B cell (primary cell): Measurements from ENCODE around the gene RAB42.

Experiments used
- EZH2 ChIP-seq: IDR thresholded peaks from 2 replicates; pipeline ENCODE4 v1.6.1; 2012; ENCODE audit warnings: borderline replicate concordance, low read depth, mild to moderate bottlenecking, moderate library complexity, low read length; ENCODE audit not compliant: insufficient read depth, poor library complexity, severe bottlenecking
- TF ChIP-seq, protein P1 (sequence below): fragments of 200-600 bp; IDR thresholded peaks from one replicate; pipeline ENCODE4 v1.8.0; 2022; ENCODE audit warnings: antibody characterized with exemption, mild to moderate bottlenecking

DNA sequence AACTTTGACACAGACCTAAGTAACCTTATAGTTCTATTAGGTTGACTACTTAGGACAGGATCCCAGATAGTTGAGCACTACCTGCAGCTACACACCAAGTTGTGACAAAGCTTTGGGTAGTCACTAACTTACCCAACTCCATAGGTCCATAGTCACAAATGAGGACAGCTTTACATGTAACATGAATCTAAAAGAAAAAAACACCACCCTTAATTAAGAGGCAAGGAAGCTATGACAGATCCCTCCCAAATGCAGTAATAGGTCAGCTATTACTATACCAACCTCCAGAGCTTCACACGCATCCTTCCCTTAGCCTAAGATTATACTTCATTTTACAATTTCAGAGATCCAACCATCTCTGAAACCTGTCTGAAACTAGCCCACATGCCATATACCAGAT, 12.7 kb upstream of the RAB42 start:
- TF ChIP-seq, protein P1, sequence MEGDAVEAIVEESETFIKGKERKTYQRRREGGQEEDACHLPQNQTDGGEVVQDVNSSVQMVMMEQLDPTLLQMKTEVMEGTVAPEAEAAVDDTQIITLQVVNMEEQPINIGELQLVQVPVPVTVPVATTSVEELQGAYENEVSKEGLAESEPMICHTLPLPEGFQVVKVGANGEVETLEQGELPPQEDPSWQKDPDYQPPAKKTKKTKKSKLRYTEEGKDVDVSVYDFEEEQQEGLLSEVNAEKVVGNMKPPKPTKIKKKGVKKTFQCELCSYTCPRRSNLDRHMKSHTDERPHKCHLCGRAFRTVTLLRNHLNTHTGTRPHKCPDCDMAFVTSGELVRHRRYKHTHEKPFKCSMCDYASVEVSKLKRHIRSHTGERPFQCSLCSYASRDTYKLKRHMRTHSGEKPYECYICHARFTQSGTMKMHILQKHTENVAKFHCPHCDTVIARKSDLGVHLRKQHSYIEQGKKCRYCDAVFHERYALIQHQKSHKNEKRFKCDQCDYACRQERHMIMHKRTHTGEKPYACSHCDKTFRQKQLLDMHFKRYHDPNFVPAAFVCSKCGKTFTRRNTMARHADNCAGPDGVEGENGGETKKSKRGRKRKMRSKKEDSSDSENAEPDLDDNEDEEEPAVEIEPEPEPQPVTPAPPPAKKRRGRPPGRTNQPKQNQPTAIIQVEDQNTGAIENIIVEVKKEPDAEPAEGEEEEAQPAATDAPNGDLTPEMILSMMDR = no peak
- no peak for TF ChIP-seq EZH2
